ENCODE results near the gene PTPRM. TPM values are rescaled to one million over a fixed set of nuclear protein-coding genes. Genes with fewer than 3 reads are reported as not detected.

PTPRM gene
- polyA plus RNA-seq, 1 donor from 2014 or later: 126 TPM

- H3K9me3 ChIP-seq (ENCODE audit: low read length): no peaks in the 10 kb centered on the region
- no peaks in the 10 kb centered on the region for H3F3A ChIP-seq (ENCODE audit: insufficient read depth, low read length, poor library complexity, severe bottlenecking)
- H3K79me2 ChIP-seq (replicated peaks; ENCODE audit: insufficient read depth, low read length): no peaks in the 10 kb centered on the region
- TF ChIP-seq REST (IDR thresholded peaks at IDR 0.05; ENCODE audit: borderline replicate concordance): no peak
- no peak for TF ChIP-seq RAD21 (conservative IDR thresholded peaks at IDR 0.05)
- no peak for TF ChIP-seq CTCF (IDR thresholded peaks at IDR 0.05; ENCODE audit: poor library complexity, severe bottlenecking)
- TF ChIP-seq SMC3 (conservative IDR thresholded peaks at IDR 0.05; ENCODE audit: poor library complexity): no peak
- no peak for TF ChIP-seq EZH2 (IDR thresholded peaks at IDR 0.05; ENCODE audit: borderline replicate concordance, insufficient read depth, low read length, poor library complexity, severe bottlenecking)
- no peak for TF ChIP-seq POLR2AphosphoS5 (IDR thresholded peaks at IDR 0.05)
- no peak for TF ChIP-seq EP300 (conservative IDR thresholded peaks at IDR 0.05; ENCODE audit: poor library complexity, severe bottlenecking)
- H3K9me2 ChIP-seq (ENCODE audit: insufficient read depth, low read length): no peaks in the 10 kb centered on the region
- H2AFZ ChIP-seq (ENCODE audit: low read depth, low read length): no peak overlapping the region
- no peaks in the 10 kb centered on the region for H3K36me3 ChIP-seq (ENCODE audit: insufficient read depth, low read length)
- no peak overlapping the region for H3K9ac ChIP-seq (ENCODE audit: low read length)
- no peak overlapping the region for H3K4me3 ChIP-seq (ENCODE audit: low read length)
- no peak overlapping the region for H3K4me2 ChIP-seq (ENCODE audit: low read length)
- no peaks in the 10 kb centered on the region for H3K27me3 ChIP-seq (ENCODE audit: insufficient read depth, low read depth, low read length)
- no peak overlapping the region for H3K27ac ChIP-seq (ENCODE audit: low read length)
- no peaks in the 10 kb centered on the region for H4K20me1 ChIP-seq (ENCODE audit: insufficient read depth)
These were observed 783.5 kb downstream of the PTPRM start for GRCh38 chr18:8350628-8351027.

- H3K9ac ChIP-seq (ENCODE audit: low read length): no peak overlapping the region
- no peak overlapping the region for H2AFZ ChIP-seq (ENCODE audit: low read depth, low read length)
- H3K36me3 ChIP-seq (ENCODE audit: insufficient read depth, low read length): no peaks in the 10 kb centered on the region
- H4K20me1 ChIP-seq (ENCODE audit: insufficient read depth): no peaks in the 10 kb centered on the region
- no peak overlapping the region for H3K27ac ChIP-seq (ENCODE audit: low read length)
- H3K9me3 ChIP-seq (ENCODE audit: low read length): no peaks in the 10 kb centered on the region
- TF ChIP-seq SMC3 (conservative IDR thresholded peaks at IDR 0.05; ENCODE audit: poor library complexity): no peak
- TF ChIP-seq EZH2 (IDR thresholded peaks at IDR 0.05; ENCODE audit: borderline replicate concordance, insufficient read depth, low read length, poor library complexity, severe bottlenecking): no peak
- no peak for TF ChIP-seq RAD21 (conservative IDR thresholded peaks at IDR 0.05)
- no peak for TF ChIP-seq REST (IDR thresholded peaks at IDR 0.05; ENCODE audit: borderline replicate concordance)
- TF ChIP-seq TAF1 (IDR thresholded peaks at IDR 0.05; ENCODE audit: low read depth): no peak
- TF ChIP-seq EP300 (conservative IDR thresholded peaks at IDR 0.05; ENCODE audit: poor library complexity, severe bottlenecking): no peak
- TF ChIP-seq POLR2AphosphoS5 (IDR thresholded peaks at IDR 0.05): no peak
- no peak for TF ChIP-seq MXI1 (conservative IDR thresholded peaks at IDR 0.05; ENCODE audit: poor library complexity, severe bottlenecking)
- TF ChIP-seq CTCF (IDR thresholded peaks at IDR 0.05; ENCODE audit: poor library complexity, severe bottlenecking): no peak
- no peaks in the 10 kb centered on the region for H3K79me2 ChIP-seq (replicated peaks; ENCODE audit: insufficient read depth, low read length)
- H3K4me2 ChIP-seq (ENCODE audit: low read length): no peak overlapping the region
- H3K27me3 ChIP-seq (ENCODE audit: insufficient read depth, low read depth, low read length): no peaks in the 10 kb centered on the region
- H3K9me2 ChIP-seq (ENCODE audit: insufficient read depth, low read length): no peaks in the 10 kb centered on the region
- H3F3A ChIP-seq (ENCODE audit: insufficient read depth, low read length, poor library complexity, severe bottlenecking): no peaks in the 10 kb centered on the region
- no peak overlapping the region for H3K4me3 ChIP-seq (ENCODE audit: low read length)
These were observed 784.0 kb downstream of the PTPRM start for GRCh38 chr18:8351161-8351560.
